Mesendoderm (in vitro differentiated cells): Measurements from ENCODE around the gene C6orf47.
A peak's percentile ranks its signal among the peaks of the same experiment; 100 is the strongest.

Experiments
- DNase-seq: peaks from one replicate; pipeline ENCODE4 v3.0.0; 2013
- H2AK5ac ChIP-seq: 2 replicates; pipeline ENCODE4 v1.6.1; 2013; ENCODE audit warnings: low read length, inconsistent platforms
- H2BK120ac ChIP-seq: 2 replicates; pipeline ENCODE4 v1.6.1; 2013; ENCODE audit warnings: low read depth, mild to moderate bottlenecking, low read length, moderate library complexity, mixed read lengths
- H2BK15ac ChIP-seq: replicated peaks from 2 replicates; pipeline ENCODE4 v1.6.1; 2013; ENCODE audit warnings: low read depth, mild to moderate bottlenecking, moderate library complexity
- H2BK5ac ChIP-seq: 2 replicates; pipeline ENCODE4 v1.6.1; 2013; ENCODE audit warnings: low read length, inconsistent platforms
- H3K18ac ChIP-seq: 2 replicates; pipeline ENCODE4 v1.6.1; 2013; ENCODE audit warnings: mild to moderate bottlenecking, low read length, mixed read lengths
- H3K23ac ChIP-seq: one replicate; pipeline ENCODE4 v1.6.1; 2013; ENCODE audit warnings: low read length
- H3K27ac ChIP-seq: 2 replicates; pipeline ENCODE4 v1.5.1; 2013; ENCODE audit warnings: low read depth, mild to moderate bottlenecking, inconsistent platforms, low read length, moderate library complexity
- H3K27me3 ChIP-seq: 2 replicates; pipeline ENCODE4 v1.6.1; 2013; ENCODE audit warnings: low read length, control low read depth, mild to moderate bottlenecking, inconsistent platforms; ENCODE audit not compliant: insufficient read depth, poor library complexity
- H3K36me3 ChIP-seq: 2 replicates; pipeline ENCODE4 v1.6.1; 2013; ENCODE audit warnings: low read length, inconsistent platforms; ENCODE audit not compliant: control insufficient read depth, insufficient read depth
- H3K4ac ChIP-seq: one replicate; pipeline ENCODE4 v1.6.1; 2013; ENCODE audit warnings: low read depth, mild to moderate bottlenecking, low read length, moderate library complexity
- H3K4me1 ChIP-seq: 2 replicates; pipeline ENCODE4 v1.6.1; 2013; ENCODE audit warnings: low read depth, low read length, inconsistent platforms; ENCODE audit not compliant: control insufficient read depth
- H3K4me2 ChIP-seq: 2 replicates; pipeline ENCODE4 v1.6.1; 2013; ENCODE audit warnings: low read length
- H3K4me3 ChIP-seq: 2 replicates; pipeline ENCODE4 v1.5.1; 2013; ENCODE audit warnings: mild to moderate bottlenecking, low read length
- H3K56ac ChIP-seq: one replicate; pipeline ENCODE4 v1.6.1; 2013; ENCODE audit warnings: low read length
- H3K79me1 ChIP-seq: 2 replicates; pipeline ENCODE4 v1.6.1; 2013; ENCODE audit warnings: low read length, inconsistent platforms
- H3K79me2 ChIP-seq: 2 replicates; pipeline ENCODE4 v1.6.1; 2013; ENCODE audit warnings: mild to moderate bottlenecking, low read length; ENCODE audit not compliant: control insufficient read depth, insufficient read depth
- H3K9ac ChIP-seq: 2 replicates; pipeline ENCODE4 v1.6.1; 2013; ENCODE audit warnings: low read length, inconsistent platforms
- H4K5ac ChIP-seq: one replicate; pipeline ENCODE4 v1.6.1; 2013; ENCODE audit warnings: low read length
- H4K8ac ChIP-seq: one replicate; pipeline ENCODE4 v1.6.1; 2013; ENCODE audit warnings: low read depth, mild to moderate bottlenecking, control low read depth, low read length, moderate library complexity
- WGBS: extraction: QIAGEN DNeasy Blood & Tissue Kit; methylation state at CpG from one replicate; pipeline ENCODE4 v1.1.7; 2013; ENCODE audit warnings: low lambda C conversion rate, missing lambda C conversion rate; ENCODE audit not compliant: insufficient coverage; ENCODE audit errors: extremely low coverage; 5-methylcytosine and 5-hydroxymethylcytosine counted together

C6orf47 gene

GRCh38 chr6:31690231-31691077 lies 29.9 kb upstream of the C6orf47 start:
- Histone ChIP-seq H3K23ac (peak overlapping the region; percentile 66), H3K4me3 (no peak overlapping the region), H4K8ac (no peak overlapping the region), H3K79me1 (no peaks in the 10 kb centered on the region), H2BK120ac (no peak overlapping the region), H3K4me1 (peaks cover 8% of the 10 kb centered on the region), H2BK15ac (no peak overlapping the region), H3K9ac (peak overlapping the region; percentile 44), H3K27me3 (no peaks in the 10 kb centered on the region), H3K4ac (no peak overlapping the region), H3K36me3 (peaks cover 29% of the 10 kb centered on the region), H3K18ac (no peak overlapping the region), H4K5ac (no peak overlapping the region), H3K79me2 (no peaks in the 10 kb centered on the region), H3K56ac (peak overlapping the region; percentile 79), H3K4me2 (no peak overlapping the region), H3K27ac (peak overlapping the region; percentile 68), H2AK5ac (no peak overlapping the region), H2BK5ac (no peak overlapping the region)
- no CpG with 5 or more reads among the region's 10 CpGs for WGBS
- DNase-seq = peak; percentile 78

DNA sequence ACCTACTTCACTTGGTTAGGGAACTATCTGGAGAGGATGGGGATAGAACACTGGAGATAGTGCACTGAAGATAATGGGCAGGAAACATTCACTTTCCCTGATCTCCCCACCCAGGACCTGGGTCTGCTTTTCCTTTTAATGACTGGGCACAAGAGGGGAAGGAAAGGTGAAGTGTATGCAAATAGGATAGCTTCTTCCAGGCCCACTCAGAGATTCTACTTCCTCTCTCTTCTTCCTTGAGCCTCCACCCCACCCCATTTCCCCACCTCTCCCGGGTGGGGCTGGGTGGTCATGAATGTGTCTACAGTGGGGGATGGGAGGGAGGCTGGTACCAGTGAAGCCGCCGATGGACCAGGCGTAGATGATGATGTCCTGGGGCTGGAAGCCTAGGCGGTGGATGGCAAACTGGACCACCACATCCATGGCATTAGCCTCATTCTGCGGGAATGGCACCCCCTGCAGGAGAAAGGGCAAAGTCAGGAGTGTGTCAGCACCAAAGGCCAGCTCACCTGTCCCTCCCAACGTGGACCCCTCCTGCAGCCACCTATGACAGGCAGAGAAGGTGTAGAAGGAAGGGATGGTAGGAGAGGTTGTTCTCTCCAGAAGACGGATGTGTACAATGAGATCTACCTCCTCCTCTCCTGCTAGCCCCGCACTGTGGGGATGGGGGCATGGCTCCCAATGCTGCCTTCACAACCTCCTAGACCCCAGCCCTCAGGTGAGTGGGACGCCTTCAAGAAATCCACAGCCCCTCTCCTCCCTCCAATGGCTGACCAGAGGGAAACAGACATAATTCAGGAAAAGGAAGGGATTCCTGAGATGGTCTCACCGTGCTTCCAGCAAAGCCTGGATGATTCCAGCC lies 28.9 kb upstream of the C6orf47 start:
- no peak overlapping the region for H2AK5ac ChIP-seq
- H3K27me3 ChIP-seq = no peaks in the 10 kb centered on the region
- H4K8ac ChIP-seq = no peak overlapping the region
- H3K36me3 ChIP-seq = peaks cover 26% of the 10 kb centered on the region
- no peak overlapping the region for H3K4me3 ChIP-seq
- H3K27ac ChIP-seq = no peak overlapping the region
- H2BK5ac ChIP-seq = no peak overlapping the region
- H3K4ac ChIP-seq = no peak overlapping the region
- H3K23ac ChIP-seq = no peak overlapping the region
- H3K79me1 ChIP-seq = no peaks in the 10 kb centered on the region
- H3K4me2 ChIP-seq = no peak overlapping the region
- no CpG with 5 or more reads among the region's 11 CpGs for WGBS
- no peak overlapping the region for H4K5ac ChIP-seq
- no peak overlapping the region for H3K9ac ChIP-seq
- peak; percentile 41 for DNase-seq
- H2BK120ac ChIP-seq = no peak overlapping the region
- H3K56ac ChIP-seq = no peak overlapping the region
- no peak overlapping the region for H2BK15ac ChIP-seq
- no peak overlapping the region for H3K18ac ChIP-seq
- no peaks in the 10 kb centered on the region for H3K79me2 ChIP-seq
- peaks cover 8% of the 10 kb centered on the region for H3K4me1 ChIP-seq

- Histone ChIP-seq H3K36me3 (peaks cover 23% of the 10 kb centered on the region), H3K4me3 (no peak overlapping the region), H2AK5ac (no peak overlapping the region), H2BK15ac (no peak overlapping the region), H3K79me2 (no peaks in the 10 kb centered on the region), H3K27me3 (no peaks in the 10 kb centered on the region), H3K23ac (no peak overlapping the region), H4K8ac (no peak overlapping the region), H3K56ac (peak overlapping the region; percentile 42), H3K9ac (no peak overlapping the region), H3K79me1 (no peaks in the 10 kb centered on the region), H3K18ac (no peak overlapping the region), H3K27ac (no peak overlapping the region), H3K4me2 (no peak overlapping the region), H4K5ac (no peak overlapping the region), H2BK120ac (no peak overlapping the region), H3K4me1 (peaks cover 8% of the 10 kb centered on the region), H2BK5ac (no peak overlapping the region), H3K4ac (no peak overlapping the region)
- WGBS = no CpG with 5 or more reads among the region's 14 CpGs
- DNase-seq = no peak
Measured at GRCh38 chr6:31687860-31688693, 27.5 kb upstream of the C6orf47 start.

GRCh38 chr6:31687321-31687720 lies 26.7 kb upstream of the C6orf47 start:
- WGBS = no CpG with 5 or more reads among the region's 8 CpGs
- no peak overlapping the region for H3K4me2 ChIP-seq
- H2BK5ac ChIP-seq = no peak overlapping the region
- H3K27me3 ChIP-seq = no peaks in the 10 kb centered on the region
- no peak overlapping the region for H3K27ac ChIP-seq
- H3K36me3 ChIP-seq = peaks cover 20% of the 10 kb centered on the region
- H3K4ac ChIP-seq = no peak overlapping the region
- H3K79me1 ChIP-seq = no peaks in the 10 kb centered on the region
- no peak overlapping the region for H3K23ac ChIP-seq
- no peak overlapping the region for H2BK15ac ChIP-seq
- no peak overlapping the region for H3K18ac ChIP-seq
- H4K8ac ChIP-seq = no peak overlapping the region
- no peak overlapping the region for H3K56ac ChIP-seq
- H3K9ac ChIP-seq = no peak overlapping the region
- H4K5ac ChIP-seq = no peak overlapping the region
- no peak overlapping the region for H3K4me3 ChIP-seq
- H2BK120ac ChIP-seq = no peak overlapping the region
- no peak overlapping the region for H2AK5ac ChIP-seq
- DNase-seq = no peak
- peaks cover 8% of the 10 kb centered on the region for H3K4me1 ChIP-seq
- no peaks in the 10 kb centered on the region for H3K79me2 ChIP-seq

DNA sequence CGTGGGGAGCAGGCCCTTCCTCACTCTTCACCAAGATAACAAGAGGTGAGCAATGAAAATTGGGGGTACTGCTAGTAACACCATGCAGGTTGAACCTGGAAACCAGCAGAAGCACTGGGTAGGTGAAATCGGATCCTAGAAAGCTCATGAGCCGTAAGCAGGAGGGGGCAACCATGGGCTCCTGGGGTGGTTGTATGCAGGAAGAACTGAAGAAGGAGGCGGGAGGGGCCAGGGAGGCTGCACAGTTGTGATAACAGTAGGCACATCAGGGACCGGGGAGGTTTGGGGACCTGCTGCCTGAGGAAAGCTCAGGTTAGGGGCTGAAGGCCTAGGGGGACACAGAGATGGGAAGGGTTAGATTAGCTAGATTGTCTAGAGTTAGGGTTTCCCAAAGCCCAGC lies 25.9 kb upstream of the C6orf47 start:
- H3K4me1 ChIP-seq = peaks cover 8% of the 10 kb centered on the region
- peaks cover 20% of the 10 kb centered on the region for H3K36me3 ChIP-seq
- H4K5ac ChIP-seq = no peak overlapping the region
- no peak overlapping the region for H2BK5ac ChIP-seq
- no peaks in the 10 kb centered on the region for H3K27me3 ChIP-seq
- H3K79me2 ChIP-seq = no peaks in the 10 kb centered on the region
- H3K27ac ChIP-seq = no peak overlapping the region
- no peak overlapping the region for H3K4me2 ChIP-seq
- no peak overlapping the region for H2AK5ac ChIP-seq
- H2BK120ac ChIP-seq = no peak overlapping the region
- H3K9ac ChIP-seq = no peak overlapping the region
- H3K18ac ChIP-seq = no peak overlapping the region
- H3K4ac ChIP-seq = no peak overlapping the region
- H3K23ac ChIP-seq = no peak overlapping the region
- H3K79me1 ChIP-seq = no peaks in the 10 kb centered on the region
- DNase-seq = no peak
- no CpG with 5 or more reads among the region's 5 CpGs for WGBS
- H3K56ac ChIP-seq = no peak overlapping the region
- no peak overlapping the region for H3K4me3 ChIP-seq
- H2BK15ac ChIP-seq = no peak overlapping the region
- H4K8ac ChIP-seq = no peak overlapping the region
